ENCODE measurements around the gene KIR2DL1.
"Not testable (repeated sequence)": the region's sequence is repeated elsewhere in the genome, so short reads cannot be mapped to it uniquely, and the experiment has no call there.

KIR2DL1 gene

GRCh38 chr19:54769646-54770045, at the start of gene KIR2DL1:
TSS of gene KIR2DL1 (plus strand) at chr19:54769793. CDS start at chr19:54769851, 58 bp downstream.
- not testable (repeated sequence) for DNase-seq

- DNase-seq = no peak
Observed at GRCh38 chr19:54724142-54724541, 45.5 kb upstream of the KIR2DL1 start, which contains the start of gene KIR3DL3. TSS of gene KIR3DL3 (plus strand) at chr19:54724442. CDS start at chr19:54724497, 55 bp downstream.

- DNase-seq = no peak
Observed at GRCh38 chr19:54724644-54725043, 44.9 kb upstream of the KIR2DL1 start.

GRCh38 chr19:54725321-54725720, 44.3 kb upstream of the KIR2DL1 start:
- DNase-seq = no peak

GRCh38 chr19:54727562-54727961, 42.0 kb upstream of the KIR2DL1 start:
- DNase-seq = no peak

- no peak for DNase-seq
Observed at GRCh38 chr19:54728167-54728566, 41.4 kb upstream of the KIR2DL1 start.

GRCh38 chr19:54729416-54730188, 40.0 kb upstream of the KIR2DL1 start:
- DNase-seq = no peak

GRCh38 chr19:54731191-54731590, 38.4 kb upstream of the KIR2DL1 start:
- no peak for DNase-seq

- DNase-seq = not testable (repeated sequence)
Observed at GRCh38 chr19:54738306-54738705, 31.3 kb upstream of the KIR2DL1 start, which contains the start of gene KIR2DL3. TSS of gene KIR2DL3 (plus strand) at chr19:54738513. CDS start at chr19:54738546, 33 bp downstream.

- DNase-seq = no peak
Observed at GRCh38 chr19:54738715-54739114, 30.9 kb upstream of the KIR2DL1 start.

- no peak for DNase-seq
Observed at GRCh38 chr19:54739587-54740497, 29.8 kb upstream of the KIR2DL1 start.

GRCh38 chr19:54741950-54742349, 27.6 kb upstream of the KIR2DL1 start:
- not testable (repeated sequence) for DNase-seq

- DNase-seq = not testable (repeated sequence)
Observed at GRCh38 chr19:54744080-54744479, 25.5 kb upstream of the KIR2DL1 start.

GRCh38 chr19:54747614-54748322, 21.8 kb upstream of the KIR2DL1 start:
- DNase-seq = not testable (repeated sequence)

- not testable (repeated sequence) for DNase-seq
Observed at GRCh38 chr19:54750276-54750675, 19.3 kb upstream of the KIR2DL1 start.

- DNase-seq = not testable (repeated sequence)
Observed at GRCh38 chr19:54756204-54757110, 13.1 kb upstream of the KIR2DL1 start.

GRCh38 chr19:54758577-54758976, 11.0 kb upstream of the KIR2DL1 start:
- not testable (repeated sequence) for DNase-seq

GRCh38 chr19:54764219-54764618, 5.4 kb upstream of the KIR2DL1 start:
- DNase-seq = not testable (repeated sequence)

- not testable (repeated sequence) for DNase-seq
Observed at GRCh38 chr19:54766464-54766863, 3.1 kb upstream of the KIR2DL1 start.

GRCh38 chr19:54770511-54770910, 918 bp downstream of the KIR2DL1 start:
- not testable (repeated sequence) for DNase-seq
